Measurements from ENCODE around the gene MTG2. TPM values are rescaled to one million over a fixed set of nuclear protein-coding genes. Genes with fewer than 3 reads are reported as not detected.

MTG2 gene
- total and polyA plus RNA-seq, 9 donors: 12.7 to 36.9 (median 33.3) TPM

GRCh38 chr20:62137478-62138203, 45.2 kb upstream of the MTG2 start:
- no peak overlapping the region for H3K27ac ChIP-seq

GRCh38 chr20:62138204-62138543, 44.7 kb upstream of the MTG2 start:
- WGBS, 3 donors: 74 to 79% (median 76%) methylated on average over 11 of the region's 11 CpGs
- intact Hi-C loops (cut with DNase I): loop anchor here in 3 of 4 donors (5.0 kb wide), 2 partner anchors 111 to 116 kb away; no protein-coding TSS in a partner anchor
- H3K4me3 ChIP-seq: no peak overlapping the region
- H3K4me1 ChIP-seq (ENCODE audit: insufficient read depth): peaks cover 10% of the 10 kb centered on the region
- H3K27me3 ChIP-seq: no peaks in the 10 kb centered on the region
- no peak overlapping the region for H3K27ac ChIP-seq
- no peaks in the 10 kb centered on the region for H3K36me3 ChIP-seq
- H3K9me3 ChIP-seq: no peaks in the 10 kb centered on the region
- no peak for DNase-seq
- no peak for TF ChIP-seq POLR2A (IDR thresholded peaks at IDR 0.05)
- TF ChIP-seq CTCF (IDR thresholded peaks at IDR 0.05): no peak
- no peak for TF ChIP-seq EP300 (IDR thresholded peaks at IDR 0.05)

More at GRCh38 chr20:62137478-62138203, 45.2 kb upstream of the MTG2 start:
- TF ChIP-seq POLR2A (IDR thresholded peaks at IDR 0.05) (no peak), EP300 (IDR thresholded peaks at IDR 0.05) (no peak), CTCF (IDR thresholded peaks at IDR 0.05) (no peak)
- Histone ChIP-seq H3K36me3 (no peaks in the 10 kb centered on the region), H3K9me3 (no peaks in the 10 kb centered on the region), H3K4me1 (ENCODE audit: insufficient read depth) (peaks cover 10% of the 10 kb centered on the region), H3K27me3 (no peaks in the 10 kb centered on the region), H3K4me3 (no peak overlapping the region)
- intact Hi-C loops (cut with DNase I): loop anchor here in 3 of 4 donors (5.0 kb wide), 2 partner anchors 110 to 115 kb away; no protein-coding TSS in a partner anchor
- 73 to 77% (median 75%) methylated on average over 8 of the region's 8 CpGs for WGBS, 3 donors
- DNase-seq: no peak

GRCh38 chr20:62138912-62139311, 43.9 kb upstream of the MTG2 start:
- whole genome bisulfite sequencing, 3 donors: 86 to 89% (median 89%) methylated on average over 10 of the region's 10 CpGs
- intact Hi-C loops (cut with DNase I): loop anchor here in 3 of 4 donors (5.0 kb wide), 2 partner anchors 112 to 117 kb away; no protein-coding TSS in a partner anchor
- H3K9me3 ChIP-seq: no peaks in the 10 kb centered on the region
- H3K4me3 ChIP-seq: no peak overlapping the region
- no peak overlapping the region for H3K27ac ChIP-seq
- TF ChIP-seq EP300 (IDR thresholded peaks at IDR 0.05): no peak
- no peak for TF ChIP-seq POLR2A (IDR thresholded peaks at IDR 0.05)
- TF ChIP-seq CTCF (IDR thresholded peaks at IDR 0.05): no peak
- peaks cover 10% of the 10 kb centered on the region for H3K4me1 ChIP-seq (ENCODE audit: insufficient read depth)
- H3K27me3 ChIP-seq: no peaks in the 10 kb centered on the region
- DNase-seq: no peak
- H3K36me3 ChIP-seq: no peaks in the 10 kb centered on the region

- DNase-seq: no peak
- no peak overlapping the region for H3K4me3 ChIP-seq
- peaks cover 9% of the 10 kb centered on the region for H3K4me1 ChIP-seq (ENCODE audit: insufficient read depth)
- no peaks in the 10 kb centered on the region for H3K27me3 ChIP-seq
- 83 to 89% (median 86%) methylated on average over 13 of the region's 13 CpGs for WGBS, 3 donors
- H3K27ac ChIP-seq: no peak overlapping the region
- H3K9me3 ChIP-seq: no peaks in the 10 kb centered on the region
- no peak for TF ChIP-seq EP300 (IDR thresholded peaks at IDR 0.05)
- TF ChIP-seq POLR2A (IDR thresholded peaks at IDR 0.05): no peak
- TF ChIP-seq CTCF (IDR thresholded peaks at IDR 0.05): no peak
- intact Hi-C loops (cut with DNase I): loop anchor here (5.0 kb wide), 6 partner anchors 72 to 243 kb away; partner anchors contain the start of gene TAF4 (in 1 of the 4)
- H3K36me3 ChIP-seq: no peaks in the 10 kb centered on the region
Measured at GRCh38 chr20:62139636-62140035, 43.2 kb upstream of the MTG2 start.

All from ovary (tissue), 9 donors.